RWPE1 (cell line): ENCODE results near the gene FBH1.

Experiments used
- CTCF ChIA-PET: fragments of 350-600 bp; sonication (Branson Sonifier 250); formaldehyde crosslinking; extraction: SDS; loops from one replicate; lab custom pipeline; 2021; lab: Yijun Ruan, JAX
- POLR2A ChIA-PET: fragments of 400-600 bp; formaldehyde crosslinking; extraction: SDS; loops from one replicate; lab custom pipeline; 2020; ENCODE audit warnings: antibody characterized with exemption; ENCODE audit not compliant: low non-redundant PET; lab: Yijun Ruan, JAX
- DNase-seq: peaks from one replicate; pipeline ENCODE4 v3.0.0; 2012; ENCODE audit warnings: low spot score
- H3K27ac ChIP-seq: fragments of 450-650 bp; 2 replicates; pipeline ENCODE4 v1.5.1; 2017
- TF ChIP-seq, protein P1 (sequence below): fragments of 450-650 bp; conservative IDR thresholded peaks from 2 replicates; pipeline ENCODE4 v1.5.1; 2017; ENCODE audit warnings: low read depth, mild to moderate bottlenecking

FBH1 gene

GRCh38 chr10:5891009-5891408, 966 bp downstream of the FBH1 start:
- TF ChIP-seq, protein P1, sequence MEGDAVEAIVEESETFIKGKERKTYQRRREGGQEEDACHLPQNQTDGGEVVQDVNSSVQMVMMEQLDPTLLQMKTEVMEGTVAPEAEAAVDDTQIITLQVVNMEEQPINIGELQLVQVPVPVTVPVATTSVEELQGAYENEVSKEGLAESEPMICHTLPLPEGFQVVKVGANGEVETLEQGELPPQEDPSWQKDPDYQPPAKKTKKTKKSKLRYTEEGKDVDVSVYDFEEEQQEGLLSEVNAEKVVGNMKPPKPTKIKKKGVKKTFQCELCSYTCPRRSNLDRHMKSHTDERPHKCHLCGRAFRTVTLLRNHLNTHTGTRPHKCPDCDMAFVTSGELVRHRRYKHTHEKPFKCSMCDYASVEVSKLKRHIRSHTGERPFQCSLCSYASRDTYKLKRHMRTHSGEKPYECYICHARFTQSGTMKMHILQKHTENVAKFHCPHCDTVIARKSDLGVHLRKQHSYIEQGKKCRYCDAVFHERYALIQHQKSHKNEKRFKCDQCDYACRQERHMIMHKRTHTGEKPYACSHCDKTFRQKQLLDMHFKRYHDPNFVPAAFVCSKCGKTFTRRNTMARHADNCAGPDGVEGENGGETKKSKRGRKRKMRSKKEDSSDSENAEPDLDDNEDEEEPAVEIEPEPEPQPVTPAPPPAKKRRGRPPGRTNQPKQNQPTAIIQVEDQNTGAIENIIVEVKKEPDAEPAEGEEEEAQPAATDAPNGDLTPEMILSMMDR, result no peak
- H3K27ac ChIP-seq, result peak overlapping the region; percentile 81
- CTCF ChIA-PET, result interaction anchor here (0.6 kb wide), 1 partner anchor 465 kb away, joined by 3 read pairs; no protein-coding TSS in a partner anchor
- no peak for DNase-seq
- POLR2A ChIA-PET, result interaction anchor here (0.6 kb wide), 1 partner anchor 515 kb away, joined by 3 read pairs; no protein-coding TSS in a partner anchor

- TF ChIP-seq, protein P1, result no peak
- CTCF ChIA-PET, result no interaction called here
- DNase-seq, result no peak
- POLR2A ChIA-PET, result no interaction called here
- H3K27ac ChIP-seq, result no peak overlapping the region
Observed at GRCh38 chr10:5892007-5892406, 2.0 kb downstream of the FBH1 start.

- no peak overlapping the region for H3K27ac ChIP-seq
- TF ChIP-seq, protein P1, result no peak
Observed at GRCh38 chr10:5893321-5893720, 3.3 kb downstream of the FBH1 start.

DNA sequence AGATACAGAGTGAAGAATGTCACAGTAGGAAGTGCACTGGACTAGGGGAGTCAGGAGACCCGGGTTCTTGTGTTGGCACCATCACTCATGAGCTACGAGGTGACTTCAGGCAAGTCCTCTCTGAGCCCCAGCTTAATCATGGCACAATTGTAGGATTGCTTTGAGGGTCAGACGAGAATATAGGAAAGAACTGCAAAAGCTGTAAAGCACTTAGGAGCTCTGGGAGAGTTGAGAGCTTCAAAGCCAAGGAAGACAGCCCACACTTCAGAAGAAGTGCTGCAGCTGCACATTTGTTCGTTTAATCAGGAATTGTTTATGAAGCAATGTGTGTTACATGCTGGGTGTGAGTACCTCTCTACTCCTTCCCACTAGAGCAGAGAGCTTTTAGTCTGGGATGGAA, 4.4 kb downstream of the FBH1 start:
- POLR2A ChIA-PET, result no interaction called here
- CTCF ChIA-PET, result no interaction called here
- TF ChIP-seq, protein P1, result no peak
- no peak overlapping the region for H3K27ac ChIP-seq
- DNase-seq, result no peak

More at GRCh38 chr10:5893321-5893720, 3.3 kb downstream of the FBH1 start:
- no peak for DNase-seq
- ChIA-PET POLR2A (no interaction called here), CTCF (interaction anchor here (0.6 kb wide), 1 partner anchor 31 kb away, joined by 3 read pairs; no protein-coding TSS in a partner anchor)

GRCh38 chr10:5894873-5895272, 4.8 kb downstream of the FBH1 start:
- TF ChIP-seq, protein P1, result no peak
- CTCF ChIA-PET, result no interaction called here
- H3K27ac ChIP-seq, result no peak overlapping the region
- POLR2A ChIA-PET, result no interaction called here
- DNase-seq, result no peak

DNA sequence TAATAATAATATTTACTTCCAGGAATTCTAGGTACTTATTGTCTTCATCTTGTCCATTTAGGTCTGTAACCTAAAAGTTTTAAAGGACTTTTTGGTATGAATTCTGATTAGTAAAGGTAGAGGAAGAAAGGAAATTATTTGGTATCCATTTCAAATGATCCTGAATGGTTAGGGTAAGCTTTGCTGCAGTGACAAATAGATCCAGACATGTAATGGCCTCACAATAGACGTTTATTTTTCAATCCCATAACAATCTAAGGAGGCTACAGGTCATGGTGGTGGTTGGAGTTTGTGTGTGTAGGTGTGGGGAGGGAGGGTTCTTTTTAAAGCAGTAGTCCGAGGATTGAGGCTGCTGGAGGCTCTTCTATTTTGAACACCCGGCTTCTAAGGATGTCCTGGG, 5.3 kb downstream of the FBH1 start:
- TF ChIP-seq, protein P1, result no peak
- CTCF ChIA-PET, result no interaction called here
- POLR2A ChIA-PET, result no interaction called here
- H3K27ac ChIP-seq, result no peak overlapping the region
- no peak for DNase-seq

- POLR2A ChIA-PET, result no interaction called here
- no peak for DNase-seq
- no peak overlapping the region for H3K27ac ChIP-seq
- TF ChIP-seq, protein P1, result no peak
- CTCF ChIA-PET, result no interaction called here
Observed at GRCh38 chr10:5895804-5896203, 5.8 kb downstream of the FBH1 start.
